Stomach (tissue), 9 donors: ENCODE data around the gene TMX3. TPM values are rescaled to one million over a fixed set of nuclear protein-coding genes. Genes with fewer than 3 reads are reported as not detected.

Source experiments
- DNase-seq, 2 donors: peaks; one replicate each; pipeline versions ENCODE4 v3.0.0 to v3.0.0-alpha.2; 2013 to 2019
- H3K27ac ChIP-seq, 5 donors: fragments of 200-600 bp in 4 of 5; sonication (generic) in 4 of 5; one replicate each; pipeline ENCODE4 v1.5.1; 2013 to 2019; ENCODE audit warnings: mild to moderate bottlenecking in 1 of 5, moderate library complexity in 1 of 5
- H3K27me3 ChIP-seq, 3 donors: fragments of 200-600 bp; sonication (generic); one replicate each; pipeline ENCODE4 v1.5.1; 2017 to 2019; ENCODE audit warnings: mixed run types in 1 of 3
- H3K36me3 ChIP-seq, 4 donors: fragments of 200-600 bp; sonication (generic); 1 replicate in 3 of 4; 2 replicates in 1 of 4; pipeline ENCODE4 v1.5.1; 2016 to 2019
- H3K4me1 ChIP-seq, 4 donors: fragments of 200-600 bp; sonication (generic); one replicate each; pipeline ENCODE4 v1.5.1; 2016 to 2019
- H3K4me3 ChIP-seq, 4 donors: fragments of 200-600 bp; sonication (generic) in 3 of 4; one replicate each; pipeline ENCODE4 v1.5.1; 2016 to 2019; ENCODE audit warnings: mild to moderate bottlenecking in 1 of 4
- H3K9me3 ChIP-seq, 4 donors: fragments of 200-600 bp; sonication (generic); one replicate each; pipeline ENCODE4 v1.5.1; 2016 to 2019
- CTCF ChIP-seq, 7 experiments: fragments of 450-650 bp in 4 of 7; fragments of 200-600 bp in 3 of 7; sonication (generic) in 3 of 7; IDR thresholded peaks; one replicate each; pipeline ENCODE4 v1.5.1; 2016 to 2019; ENCODE audit warnings: antibody characterized with exemption in 7 of 7, control low read depth in 2 of 7, mild to moderate bottlenecking in 1 of 7
- EP300 ChIP-seq: sonication (generic); formaldehyde crosslinking; IDR thresholded peaks from one replicate; pipeline ENCODE4 v1.6.1; 2017; ENCODE audit warnings: antibody characterized with exemption
- POLR2A ChIP-seq, 4 donors: fragments of 450-650 bp; IDR thresholded peaks; one replicate each; pipeline ENCODE4 v1.6.1; 2016; ENCODE audit warnings: antibody characterized with exemption in 4 of 4, control low read depth in 2 of 4, mild to moderate bottlenecking in 1 of 4, moderate library complexity in 1 of 4
- POLR2AphosphoS5 ChIP-seq, 3 donors: sonication (generic); formaldehyde crosslinking; IDR thresholded peaks; one replicate each; pipeline ENCODE4 v1.6.1; 2016; ENCODE audit warnings: antibody characterized with exemption in 3 of 3
- WGBS, 5 donors: extraction: QIAGEN DNeasy Blood & Tissue Kit in 3 of 5; methylation state at CpG; one replicate each; pipeline versions ENCODE4 v1.1.5 to v1.1.7; 2013 to 2018; 5-methylcytosine and 5-hydroxymethylcytosine counted together
- intact Hi-C: fragments of 100-400 bp; cut with DNase I; formaldehyde crosslinking; loops from one replicate; pipeline ENCODE4 v1.15.1; 2023; ENCODE audit warnings: low total_unique reads
- polyA plus RNA-seq, 3 donors: library from polyadenylated mRNA; stranded (reverse); fragments of 200-250 nt; gene quantifications; one replicate each; pipeline ENCODE4 v1.2.3, GENCODE V29; 2013
- total RNA-seq, 5 donors: library from RNA; depleted of rRNA; stranded (reverse); fragments of >200 nt; gene quantifications; one replicate each; pipeline versions ENCODE4 v1.1.0 to v1.2.3, GENCODE V29; 2014 to 2016
- donor health status: healthy with polysubstance abuse.
- donor health status: Bipolar disorder and iron deficiency.
- donor health status: healthy.

The TMX3 gene
- total and polyA plus RNA-seq, 8 donors, result 4.3 to 112 (median 22.0) TPM

DNA sequence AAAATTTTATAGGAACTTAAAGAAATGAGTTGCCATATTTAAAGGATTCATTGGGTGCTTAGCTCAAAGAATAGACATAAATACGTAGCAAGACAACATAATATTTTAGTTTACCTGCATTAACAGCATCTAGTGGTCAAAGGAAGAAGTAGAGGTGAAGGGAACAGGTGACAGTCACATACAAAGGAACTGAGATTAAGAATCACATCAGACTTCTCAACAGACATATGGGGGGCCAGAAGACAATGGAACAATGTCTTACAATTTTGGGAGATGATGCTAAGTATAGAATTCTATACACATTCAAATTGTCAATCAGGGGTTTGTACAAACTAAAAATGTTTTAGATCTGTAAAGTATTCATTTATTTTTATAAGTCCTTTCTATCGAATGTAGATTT is 44.4 kb upstream of the TMX3 start:
- Histone ChIP-seq H3K36me3 (no peaks in the 10 kb centered on the region), H3K9me3 (peaks cover 0 to 15% (median 3%) of the 10 kb centered on the region in 4 donors), H3K27me3 (no peaks in the 10 kb centered on the region), H3K4me1 (no peaks in the 10 kb centered on the region), H3K27ac (no peak overlapping the region), H3K4me3 (no peak overlapping the region)
- WGBS, 5 donors, result 86 to 89% (median 88%) methylated on average over 2 of the region's 2 CpGs
- no peak for TF ChIP-seq POLR2A (IDR thresholded peaks at IDR 0.05)
- no peak for TF ChIP-seq EP300
- TF ChIP-seq CTCF (IDR thresholded peaks at IDR 0.05), result no peak
- TF ChIP-seq POLR2AphosphoS5 (IDR thresholded peaks at IDR 0.05), result no peak
- DNase-seq, result no peak
- intact Hi-C loops, result no loop called here

GRCh38 chr18:68757126-68757525 is 42.2 kb upstream of the TMX3 start:
- Histone ChIP-seq H3K27ac (no peak overlapping the region), H3K9me3 (peaks cover 0 to 17% (median 3%) of the 10 kb centered on the region in 4 donors), H3K4me1 (no peaks in the 10 kb centered on the region), H3K36me3 (no peaks in the 10 kb centered on the region), H3K27me3 (no peaks in the 10 kb centered on the region), H3K4me3 (no peak overlapping the region)
- intact Hi-C loops, result no loop called here
- peak in 1 of 2 donors; percentile 32 for DNase-seq
- TF ChIP-seq POLR2A (IDR thresholded peaks at IDR 0.05) (no peak), EP300 (no peak), CTCF (IDR thresholded peaks at IDR 0.05) (no peak), POLR2AphosphoS5 (IDR thresholded peaks at IDR 0.05) (no peak)
- 64 to 91% (median 82%) methylated on average over 1 of the region's 1 CpG for WGBS, 5 donors

- WGBS, 5 donors, result 83 to 92% (median 87%) methylated on average over 1 of the region's 1 CpG
Observed at GRCh38 chr18:68742206-68742605, 27.3 kb upstream of the TMX3 start.

DNA sequence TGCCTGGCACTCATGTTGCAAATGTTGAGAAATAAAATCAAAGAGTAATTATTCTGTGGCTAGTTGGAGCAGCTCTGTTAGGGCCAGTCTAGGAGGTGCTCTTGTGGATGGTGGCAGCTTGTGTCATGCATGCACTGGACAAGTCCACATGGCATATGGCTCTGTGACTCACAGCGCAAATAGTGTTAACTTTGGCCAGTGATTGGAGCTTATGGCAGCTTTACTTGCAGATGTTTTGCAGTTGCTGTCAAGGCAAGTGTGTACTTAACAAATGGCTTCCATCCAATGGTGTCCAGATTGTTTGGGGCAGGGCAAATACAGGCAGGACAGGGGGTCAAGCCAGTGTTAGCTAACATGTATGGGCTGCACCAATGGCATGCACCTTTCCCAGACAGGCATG is 26.1 kb upstream of the TMX3 start:
- intact Hi-C loops, result no loop called here
- 79 to 100% (median 89%) methylated on average over 1 of the region's 1 CpG for WGBS, 5 donors
- Histone ChIP-seq H3K4me3 (no peak overlapping the region), H3K9me3 (no peaks in the 10 kb centered on the region), H3K27ac (no peak overlapping the region), H3K4me1 (no peaks in the 10 kb centered on the region), H3K36me3 (no peaks in the 10 kb centered on the region), H3K27me3 (no peaks in the 10 kb centered on the region)
- TF ChIP-seq CTCF (IDR thresholded peaks at IDR 0.05) (no peak), EP300 (no peak), POLR2AphosphoS5 (IDR thresholded peaks at IDR 0.05) (no peak), POLR2A (IDR thresholded peaks at IDR 0.05) (no peak)
- DNase-seq, result no peak

More at GRCh38 chr18:68742206-68742605, 27.3 kb upstream of the TMX3 start:
- no peak for DNase-seq
- Histone ChIP-seq H3K27ac (no peak overlapping the region), H3K4me1 (no peaks in the 10 kb centered on the region), H3K27me3 (no peaks in the 10 kb centered on the region), H3K36me3 (no peaks in the 10 kb centered on the region), H3K9me3 (no peaks in the 10 kb centered on the region), H3K4me3 (no peak overlapping the region)
- TF ChIP-seq POLR2A (IDR thresholded peaks at IDR 0.05) (no peak), POLR2AphosphoS5 (IDR thresholded peaks at IDR 0.05) (no peak), CTCF (IDR thresholded peaks at IDR 0.05) (no peak), EP300 (no peak)
- intact Hi-C loops, result no loop called here
